ENCODE data around the gene SH2D1B. TPM values are rescaled to one million over a fixed set of nuclear protein-coding genes. Genes with fewer than 3 reads are reported as not detected.

Gene SH2D1B
- total RNA-seq, 2 donors from 2014 or later = not detected

DNA sequence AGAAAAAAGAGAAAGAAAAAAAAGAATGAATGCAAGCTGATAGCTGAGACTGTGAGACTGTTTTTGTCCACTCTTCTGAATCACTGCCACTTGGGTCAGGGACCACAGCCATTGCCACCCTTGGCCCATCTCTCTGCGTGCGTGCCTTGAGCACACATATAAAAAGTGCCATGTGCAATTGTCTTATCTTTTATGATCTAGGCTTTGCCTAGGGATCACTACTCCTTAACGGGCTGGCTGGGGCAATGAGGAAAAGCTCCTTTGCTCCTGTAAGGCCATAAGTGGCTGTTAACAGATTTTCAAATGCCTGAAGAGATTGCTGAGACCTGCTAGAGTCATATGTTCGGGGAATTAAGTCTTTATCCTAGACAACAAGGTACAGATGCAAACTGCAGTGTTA lies 43.5 kb downstream of the SH2D1B start:
- Histone ChIP-seq H3K9me3 (no peaks in the 10 kb centered on the region), H3K4me1 (no peaks in the 10 kb centered on the region), H3K27ac (no peak overlapping the region), H3K4me3 (no peak overlapping the region), H3K36me3 (replicated peaks in 1 of 2; ENCODE audit: insufficient read depth in 1 of 2, low read depth in 2 of 2) (peaks cover 0 to 2% of the 10 kb centered on the region in 2 donors), H3K27me3 (no peaks in the 10 kb centered on the region)
- 88 to 94% methylated on average over 3 to 4 of the region's 4 CpGs for WGBS, 2 donors
- ATAC-seq (no peak), DNase-seq (no peak)
- intact Hi-C loops (cut with DNase I) = no loop called here
- TF ChIP-seq, protein P1, sequence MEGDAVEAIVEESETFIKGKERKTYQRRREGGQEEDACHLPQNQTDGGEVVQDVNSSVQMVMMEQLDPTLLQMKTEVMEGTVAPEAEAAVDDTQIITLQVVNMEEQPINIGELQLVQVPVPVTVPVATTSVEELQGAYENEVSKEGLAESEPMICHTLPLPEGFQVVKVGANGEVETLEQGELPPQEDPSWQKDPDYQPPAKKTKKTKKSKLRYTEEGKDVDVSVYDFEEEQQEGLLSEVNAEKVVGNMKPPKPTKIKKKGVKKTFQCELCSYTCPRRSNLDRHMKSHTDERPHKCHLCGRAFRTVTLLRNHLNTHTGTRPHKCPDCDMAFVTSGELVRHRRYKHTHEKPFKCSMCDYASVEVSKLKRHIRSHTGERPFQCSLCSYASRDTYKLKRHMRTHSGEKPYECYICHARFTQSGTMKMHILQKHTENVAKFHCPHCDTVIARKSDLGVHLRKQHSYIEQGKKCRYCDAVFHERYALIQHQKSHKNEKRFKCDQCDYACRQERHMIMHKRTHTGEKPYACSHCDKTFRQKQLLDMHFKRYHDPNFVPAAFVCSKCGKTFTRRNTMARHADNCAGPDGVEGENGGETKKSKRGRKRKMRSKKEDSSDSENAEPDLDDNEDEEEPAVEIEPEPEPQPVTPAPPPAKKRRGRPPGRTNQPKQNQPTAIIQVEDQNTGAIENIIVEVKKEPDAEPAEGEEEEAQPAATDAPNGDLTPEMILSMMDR (IDR thresholded peaks at IDR 0.05) = no peak
- no peak for TF ChIP-seq POLR2A (IDR thresholded peaks at IDR 0.05)

- intact Hi-C loops (cut with DNase I) = no loop called here
- H3K36me3 ChIP-seq (replicated peaks in 1 of 2; ENCODE audit: insufficient read depth in 1 of 2, low read depth in 2 of 2) = peaks cover 0 to 2% of the 10 kb centered on the region in 2 donors
- no peaks in the 10 kb centered on the region for H3K27me3 ChIP-seq
- no peak for TF ChIP-seq POLR2A (IDR thresholded peaks at IDR 0.05)
- TF ChIP-seq, protein P1 (IDR thresholded peaks at IDR 0.05) = no peak
- 86 to 89% methylated on average over 10 of the region's 10 CpGs for WGBS, 2 donors
- ATAC-seq (no peak), DNase-seq (no peak)
- no peak overlapping the region for H3K27ac ChIP-seq
- H3K4me3 ChIP-seq = no peak overlapping the region
- no peaks in the 10 kb centered on the region for H3K9me3 ChIP-seq
- no peaks in the 10 kb centered on the region for H3K4me1 ChIP-seq
Observed at GRCh38 chr1:162367772-162368171, 44.2 kb downstream of the SH2D1B start.

- DNase-seq (no peak), ATAC-seq (no peak)
- intact Hi-C loops (cut with DNase I) = no loop called here
- H3K4me3 ChIP-seq = no peak overlapping the region
- H3K27ac ChIP-seq = no peak overlapping the region
- H3K36me3 ChIP-seq (replicated peaks in 1 of 2; ENCODE audit: insufficient read depth in 1 of 2, low read depth in 2 of 2) = peaks cover 0 to 2% of the 10 kb centered on the region in 2 donors
- H3K9me3 ChIP-seq = no peaks in the 10 kb centered on the region
- H3K4me1 ChIP-seq = no peaks in the 10 kb centered on the region
- TF ChIP-seq POLR2A (IDR thresholded peaks at IDR 0.05) = no peak
- TF ChIP-seq, protein P1 (IDR thresholded peaks at IDR 0.05) = no peak
- no peaks in the 10 kb centered on the region for H3K27me3 ChIP-seq
- 84 to 97% methylated on average over 21 to 25 of the region's 36 CpGs for WGBS, 2 donors
Observed at GRCh38 chr1:162367073-162367472, 44.9 kb downstream of the SH2D1B start.

- WGBS, 2 donors = 84 to 89% methylated on average over 9 of the region's 9 CpGs
- ATAC-seq (no peak), DNase-seq (no peak)
- Histone ChIP-seq H3K4me3 (no peak overlapping the region), H3K27ac (no peak overlapping the region), H3K27me3 (no peaks in the 10 kb centered on the region), H3K9me3 (no peaks in the 10 kb centered on the region), H3K4me1 (no peaks in the 10 kb centered on the region), H3K36me3 (replicated peaks in 1 of 2; ENCODE audit: insufficient read depth in 1 of 2, low read depth in 2 of 2) (peaks cover 0 to 2% of the 10 kb centered on the region in 2 donors)
- no peak for TF ChIP-seq POLR2A (IDR thresholded peaks at IDR 0.05)
- TF ChIP-seq, protein P1 (IDR thresholded peaks at IDR 0.05) = no peak
- intact Hi-C loops (cut with DNase I) = no loop called here
Observed at GRCh38 chr1:162366671-162367070, 45.3 kb downstream of the SH2D1B start.

DNA sequence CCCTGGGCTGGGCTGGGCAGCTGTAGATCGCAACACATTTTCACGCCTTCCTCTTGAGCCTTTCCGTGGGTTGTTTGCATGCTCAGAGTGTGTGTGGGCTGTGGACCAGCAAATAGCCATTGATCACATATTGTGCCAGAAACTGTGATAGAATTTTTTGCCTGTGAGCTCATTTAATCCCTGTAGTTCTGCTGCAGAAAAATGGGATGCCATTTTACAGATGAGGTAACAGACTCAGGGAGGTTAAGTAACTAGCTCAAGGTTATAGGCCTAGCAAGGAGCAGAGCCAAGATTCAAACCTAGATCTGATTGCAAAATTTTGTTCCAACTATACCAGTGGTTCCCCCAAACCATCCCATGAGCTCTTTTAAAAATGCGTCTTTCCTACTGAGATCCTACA lies 45.8 kb downstream of the SH2D1B start:
- 0 to 66% methylated on average over 1 to 4 of the region's 4 CpGs for WGBS, 2 donors

More for the DNA sequence above, 45.8 kb downstream of the SH2D1B start:
- ATAC-seq (no peak), DNase-seq (no peak)
- no peaks in the 10 kb centered on the region for H3K9me3 ChIP-seq
- intact Hi-C loops (cut with DNase I) = no loop called here
- no peak overlapping the region for H3K27ac ChIP-seq
- TF ChIP-seq, protein P1 (IDR thresholded peaks at IDR 0.05) = no peak
- no peak for TF ChIP-seq POLR2A (IDR thresholded peaks at IDR 0.05)
- no peak overlapping the region for H3K4me3 ChIP-seq
- no peaks in the 10 kb centered on the region for H3K4me1 ChIP-seq
- peaks cover 0 to 2% of the 10 kb centered on the region in 2 donors for H3K36me3 ChIP-seq (replicated peaks in 1 of 2; ENCODE audit: insufficient read depth in 1 of 2, low read depth in 2 of 2)
- no peaks in the 10 kb centered on the region for H3K27me3 ChIP-seq

All from body of pancreas (tissue), 4 donors.